Esophagus muscularis mucosa (tissue), 4 donors: Measurements from ENCODE around the gene ZFP64. TPM values are rescaled to one million over a fixed set of nuclear protein-coding genes. Genes with fewer than 3 reads are reported as not detected.
"Not testable (repeated sequence)": the region's sequence is repeated elsewhere in the genome, so short reads cannot be mapped to it uniquely, and the experiment has no call there.

ENCODE experiments used
- DNase-seq: peaks from one replicate; pipeline ENCODE4 v3.0.0-alpha.2; 2017; ENCODE audit errors: extremely low spot score
- H3K27ac ChIP-seq, 4 donors: fragments of 200-600 bp; sonication (generic); replicated peaks in 1 of 4; 1 replicate in 3 of 4; 2 replicates in 1 of 4; pipeline ENCODE4 v1.5.1; 2016 to 2019; ENCODE audit warnings: mild to moderate bottlenecking in 1 of 4
- H3K27me3 ChIP-seq, 4 donors: fragments of 200-600 bp; sonication (generic); one replicate each; pipeline versions ENCODE4 v1.5.1 to v1.6.0; 2016 to 2019
- H3K36me3 ChIP-seq, 4 donors: fragments of 200-600 bp; sonication (generic); one replicate each; pipeline ENCODE4 v1.5.1; 2016 to 2019
- H3K4me1 ChIP-seq, 4 donors: fragments of 200-600 bp; sonication (generic); one replicate each; pipeline ENCODE4 v1.5.1; 2016 to 2019
- H3K4me3 ChIP-seq, 4 donors: fragments of 200-600 bp; sonication (generic); 1 replicate in 2 of 4; 2 replicates in 2 of 4; pipeline ENCODE4 v1.5.1; 2016 to 2019; ENCODE audit warnings: mild to moderate bottlenecking in 4 of 4, moderate library complexity in 1 of 4
- H3K9me3 ChIP-seq, 4 donors: fragments of 200-600 bp; sonication (generic); 1 replicate in 3 of 4; 2 replicates in 1 of 4; pipeline ENCODE4 v1.5.1; 2016 to 2019
- EP300 ChIP-seq: sonication (generic); formaldehyde crosslinking; IDR thresholded peaks from one replicate; pipeline ENCODE4 v1.6.1; 2017; ENCODE audit warnings: antibody characterized with exemption
- POLR2A ChIP-seq: fragments of 450-650 bp; IDR thresholded peaks from one replicate; pipeline ENCODE4 v1.6.1; 2017; ENCODE audit warnings: antibody characterized with exemption, moderate library complexity, mild to moderate bottlenecking, low read depth
- POLR2AphosphoS5 ChIP-seq, 2 donors: sonication (generic); formaldehyde crosslinking; IDR thresholded peaks; one replicate each; pipeline ENCODE4 v1.6.1; 2017; ENCODE audit warnings: antibody characterized with exemption in 2 of 2
- WGBS: methylation state at CpG from one replicate; pipeline ENCODE4 v1.1.5; 2018; 5-methylcytosine and 5-hydroxymethylcytosine counted together
- intact Hi-C: fragments of 100-400 bp; cut with DNase I; formaldehyde crosslinking; loops from one replicate; pipeline ENCODE4 v1.15.1; 2023
- total RNA-seq, 4 donors: library from RNA; depleted of rRNA; stranded (reverse); fragments of >200 nt; gene quantifications; one replicate each; pipeline versions ENCODE4 v1.1.0 to v1.2.1, GENCODE V29; 2016
- TF ChIP-seq, protein P1 (sequence below), 3 experiments: fragments of 200-600 bp in 2 of 3; fragments of 450-650 bp in 1 of 3; sonication (generic) in 2 of 3; IDR thresholded peaks; one replicate each; pipeline ENCODE4 v1.5.1; 2017 to 2019; ENCODE audit warnings: antibody characterized with exemption in 3 of 3, mild to moderate bottlenecking in 2 of 3, moderate library complexity in 1 of 3

The ZFP64 gene
- total RNA-seq, 4 donors from 2014 or later: 7.6 to 15.7 (median 11.2) TPM

DNA sequence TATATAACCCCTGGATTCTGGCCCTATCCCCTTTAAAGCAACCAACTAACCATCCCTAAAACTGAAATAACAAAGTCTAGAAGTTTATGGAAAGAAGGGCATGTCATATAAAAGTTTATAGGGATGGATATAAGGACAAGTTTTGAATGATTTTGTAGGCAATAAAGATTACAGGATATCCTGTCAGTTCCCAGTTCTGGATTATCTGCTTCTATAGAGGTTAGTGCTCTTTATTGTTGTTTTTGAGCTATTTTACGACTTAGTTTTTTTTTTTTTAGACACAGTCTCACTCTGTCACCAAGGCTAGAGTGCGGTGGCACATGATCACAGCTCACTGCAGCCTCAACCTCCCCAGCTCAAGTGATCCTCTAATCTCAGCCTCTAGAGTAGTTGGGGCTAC, 48.3 kb downstream of the ZFP64 start:
- intact Hi-C loops: no loop called here
- TF ChIP-seq, protein P1, sequence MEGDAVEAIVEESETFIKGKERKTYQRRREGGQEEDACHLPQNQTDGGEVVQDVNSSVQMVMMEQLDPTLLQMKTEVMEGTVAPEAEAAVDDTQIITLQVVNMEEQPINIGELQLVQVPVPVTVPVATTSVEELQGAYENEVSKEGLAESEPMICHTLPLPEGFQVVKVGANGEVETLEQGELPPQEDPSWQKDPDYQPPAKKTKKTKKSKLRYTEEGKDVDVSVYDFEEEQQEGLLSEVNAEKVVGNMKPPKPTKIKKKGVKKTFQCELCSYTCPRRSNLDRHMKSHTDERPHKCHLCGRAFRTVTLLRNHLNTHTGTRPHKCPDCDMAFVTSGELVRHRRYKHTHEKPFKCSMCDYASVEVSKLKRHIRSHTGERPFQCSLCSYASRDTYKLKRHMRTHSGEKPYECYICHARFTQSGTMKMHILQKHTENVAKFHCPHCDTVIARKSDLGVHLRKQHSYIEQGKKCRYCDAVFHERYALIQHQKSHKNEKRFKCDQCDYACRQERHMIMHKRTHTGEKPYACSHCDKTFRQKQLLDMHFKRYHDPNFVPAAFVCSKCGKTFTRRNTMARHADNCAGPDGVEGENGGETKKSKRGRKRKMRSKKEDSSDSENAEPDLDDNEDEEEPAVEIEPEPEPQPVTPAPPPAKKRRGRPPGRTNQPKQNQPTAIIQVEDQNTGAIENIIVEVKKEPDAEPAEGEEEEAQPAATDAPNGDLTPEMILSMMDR (IDR thresholded peaks at IDR 0.05): no peak
- TF ChIP-seq POLR2A: no peak
- TF ChIP-seq POLR2AphosphoS5 (IDR thresholded peaks at IDR 0.05): no peak
- TF ChIP-seq EP300: no peak
- no peaks in the 10 kb centered on the region for H3K9me3 ChIP-seq
- no peak overlapping the region for H3K4me3 ChIP-seq
- no peaks in the 10 kb centered on the region for H3K36me3 ChIP-seq
- no peaks in the 10 kb centered on the region for H3K27me3 ChIP-seq
- no peak overlapping the region for H3K27ac ChIP-seq
- no peak for DNase-seq
- 86% methylated on average over 2 of the region's 2 CpGs for WGBS
- no peaks in the 10 kb centered on the region for H3K4me1 ChIP-seq

DNA sequence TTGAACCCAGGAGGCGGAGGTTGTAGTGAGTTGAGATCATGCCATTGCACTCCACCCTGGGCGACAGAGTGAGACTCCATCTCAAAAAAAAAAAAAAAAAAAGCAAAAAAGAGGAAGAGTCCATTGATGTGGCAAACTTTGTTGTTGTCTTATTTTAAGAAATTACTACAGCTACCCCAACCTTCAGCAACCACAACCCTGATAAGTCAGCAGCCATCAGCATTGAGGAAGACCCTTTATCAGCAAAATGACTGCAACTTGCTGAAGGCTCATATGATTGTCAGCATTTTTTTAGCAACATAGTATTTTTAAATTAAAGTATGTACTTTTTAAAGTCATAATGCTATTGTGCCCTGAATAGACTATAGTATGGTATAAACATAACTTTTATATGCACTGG, 48.8 kb downstream of the ZFP64 start:
- TF ChIP-seq POLR2AphosphoS5 (IDR thresholded peaks at IDR 0.05): no peak
- TF ChIP-seq, protein P1 (IDR thresholded peaks at IDR 0.05): no peak
- TF ChIP-seq POLR2A: no peak
- 87% methylated on average over 2 of the region's 2 CpGs for WGBS
- no peaks in the 10 kb centered on the region for H3K9me3 ChIP-seq
- no peaks in the 10 kb centered on the region for H3K4me1 ChIP-seq
- no peak overlapping the region for H3K4me3 ChIP-seq
- intact Hi-C loops: no loop called here
- no peaks in the 10 kb centered on the region for H3K36me3 ChIP-seq
- H3K27me3 ChIP-seq: no peaks in the 10 kb centered on the region
- DNase-seq: no peak
- H3K27ac ChIP-seq: no peak overlapping the region

DNA sequence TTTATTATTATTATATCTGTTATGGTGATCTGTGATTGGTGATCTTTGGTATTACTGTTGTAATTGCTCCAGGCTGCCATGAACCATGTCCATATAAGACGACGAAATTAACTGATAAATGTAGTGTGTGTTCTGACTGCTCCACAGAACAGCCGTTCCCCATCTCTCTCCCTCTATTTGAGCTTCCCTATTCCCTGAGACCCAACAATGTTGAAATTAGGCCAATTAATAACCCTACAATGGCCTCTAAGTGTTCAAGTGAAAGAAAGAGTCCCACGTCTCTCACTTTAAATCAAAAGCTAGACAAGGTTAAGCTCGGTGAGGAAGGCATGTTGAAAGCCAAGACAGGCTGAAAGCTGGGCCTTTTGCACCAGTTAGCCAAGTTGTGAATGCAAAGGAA, 51.6 kb downstream of the ZFP64 start:
- no peak overlapping the region for H3K27ac ChIP-seq
- no peak overlapping the region for H3K4me3 ChIP-seq
- H3K9me3 ChIP-seq: no peaks in the 10 kb centered on the region
- H3K36me3 ChIP-seq: no peaks in the 10 kb centered on the region
- 89% methylated on average over 5 of the region's 5 CpGs for WGBS
- TF ChIP-seq POLR2AphosphoS5 (IDR thresholded peaks at IDR 0.05) (no peak), POLR2A (no peak), EP300 (no peak)
- TF ChIP-seq, protein P1 (IDR thresholded peaks at IDR 0.05): no peak
- H3K27me3 ChIP-seq: no peaks in the 10 kb centered on the region
- H3K4me1 ChIP-seq: no peaks in the 10 kb centered on the region
- intact Hi-C loops: no loop called here
- no peak for DNase-seq

DNA sequence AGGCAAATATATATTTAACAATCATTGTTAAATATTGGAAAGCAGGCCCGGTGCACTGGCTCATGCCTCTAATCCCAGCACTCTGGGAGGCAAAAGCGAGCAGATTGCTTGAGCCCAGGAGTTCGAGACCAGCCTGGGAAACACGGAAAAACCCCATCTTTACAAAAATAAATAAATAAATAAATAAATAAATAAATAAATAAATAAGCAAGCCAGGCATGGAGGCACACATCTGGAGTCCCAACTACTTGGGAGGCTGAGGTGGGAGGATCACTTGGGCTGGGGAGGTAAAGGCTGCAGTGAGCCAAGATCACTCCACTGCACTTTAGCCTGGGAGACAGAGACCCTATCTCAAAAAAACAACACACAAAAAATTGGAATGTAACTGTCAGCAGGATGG, 53.7 kb downstream of the ZFP64 start:
- H3K36me3 ChIP-seq: no peaks in the 10 kb centered on the region
- TF ChIP-seq POLR2A (no peak), POLR2AphosphoS5 (IDR thresholded peaks at IDR 0.05) (no peak), EP300 (no peak)
- TF ChIP-seq, protein P1 (IDR thresholded peaks at IDR 0.05): no peak
- H3K27me3 ChIP-seq: no peaks in the 10 kb centered on the region
- no peaks in the 10 kb centered on the region for H3K9me3 ChIP-seq
- no peak overlapping the region for H3K4me3 ChIP-seq
- no peaks in the 10 kb centered on the region for H3K4me1 ChIP-seq
- intact Hi-C loops: no loop called here
- WGBS: 97% methylated on average over 4 of the region's 4 CpGs
- H3K27ac ChIP-seq: no peak overlapping the region
- DNase-seq: no peak

DNA sequence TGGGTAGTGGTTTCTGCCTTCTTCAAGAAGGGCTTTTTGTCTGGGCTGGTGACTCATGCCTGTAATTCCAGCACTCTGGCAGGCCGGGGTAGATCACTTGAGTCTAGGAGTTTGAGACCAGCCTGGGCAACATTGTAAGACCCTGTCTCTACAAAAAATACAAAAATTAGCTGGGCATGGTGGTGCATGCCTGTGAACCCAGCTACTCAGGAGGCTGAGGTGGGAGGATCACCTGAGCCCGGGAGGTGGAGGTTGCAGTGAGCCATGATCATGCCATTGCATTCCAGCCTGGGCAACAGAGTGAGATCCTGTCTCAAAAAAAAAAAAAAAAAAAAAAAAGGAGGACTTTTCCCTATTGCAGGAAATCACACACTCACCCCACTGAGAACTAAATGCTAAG, 57.9 kb downstream of the ZFP64 start:
- H3K27ac ChIP-seq, H3K27me3 ChIP-seq, H3K9me3 ChIP-seq, H3K36me3 ChIP-seq, H3K4me3 ChIP-seq, intact Hi-C loops, DNase-seq, H3K4me1 ChIP-seq: not testable (repeated sequence)
- 92% methylated on average over 2 of the region's 2 CpGs for WGBS
